Ovary (tissue), 9 donors: Measurements from ENCODE around the gene MAMLD1. TPM values are rescaled to one million over a fixed set of nuclear protein-coding genes. Genes with fewer than 3 reads are reported as not detected.

ENCODE experiments used
- DNase-seq, 5 donors: peaks; one replicate each; pipeline ENCODE4 v3.0.0-alpha.2; 2019 to 2020
- H3K27ac ChIP-seq, 2 donors: fragments of 200-600 bp; one replicate each; pipeline versions ENCODE4 v1.5.1 to v1.8.0; 2019 to 2022
- H3K27me3 ChIP-seq: fragments of 200-600 bp; one replicate; pipeline ENCODE4 v1.8.0; 2022
- H3K36me3 ChIP-seq: fragments of 200-600 bp; sonication (generic); one replicate; pipeline ENCODE4 v1.5.1; 2019
- H3K4me1 ChIP-seq: one replicate; pipeline ENCODE4 v1.8.1; 2013; ENCODE audit warnings: mild to moderate bottlenecking, moderate library complexity; ENCODE audit not compliant: insufficient read depth
- H3K4me3 ChIP-seq: fragments of 200-600 bp; sonication (generic); one replicate; pipeline ENCODE4 v1.5.1; 2017
- H3K9me3 ChIP-seq, 2 donors: fragments of 200-600 bp in 1 of 2; sonication (generic) in 1 of 2; one replicate each; pipeline versions ENCODE4 v1.5.1 to v1.8.1; 2013 to 2019; ENCODE audit warnings: mild to moderate bottlenecking in 1 of 2, moderate library complexity in 1 of 2
- EP300 ChIP-seq: sonication (generic); formaldehyde crosslinking; IDR thresholded peaks from one replicate; pipeline ENCODE4 v1.6.1; 2017; ENCODE audit warnings: antibody characterized with exemption
- POLR2A ChIP-seq: fragments of 450-650 bp; IDR thresholded peaks from one replicate; pipeline ENCODE4 v1.6.1; 2017; ENCODE audit warnings: antibody characterized with exemption, mild to moderate bottlenecking, moderate library complexity
- WGBS, 3 donors: extraction: QIAGEN DNeasy Blood & Tissue Kit in 1 of 3; methylation state at CpG; one replicate each; pipeline versions ENCODE4 v1.1.5 to v1.1.7; 2013 to 2017; 5-methylcytosine and 5-hydroxymethylcytosine counted together
- intact Hi-C, 4 donors: fragments of 100-400 bp; cut with DNase I; formaldehyde crosslinking; loops; one replicate each; pipeline versions ENCODE4 v1.11.0 to v1.15.1; 2022 to 2023
- polyA plus RNA-seq, 2 donors: library from polyadenylated mRNA; stranded (reverse); fragments of 200-250 nt in 1 of 2; fragments of 350-450 nt in 1 of 2; fragmentation: Illumina TruSeq in 1 of 2; extraction: RNeasy Lipid Tissue Mini Kit (QIAGEN cat#74804) in 1 of 2; gene quantifications; one replicate each; pipeline ENCODE4 v1.2.3, GENCODE V29; 2013 to 2014
- total RNA-seq, 7 donors: library from RNA; depleted of rRNA in 2 of 7; stranded (reverse); fragments of >200 nt in 2 of 7; fragmentation: NEBNext Ultra II Directional in 3 of 7; extraction: Animal tissue kit (Norgen Biotek cat#: 25700) in 3 of 7; gene quantifications; one replicate each; pipeline versions ENCODE4 v1.1.0 to v1.2.4, GENCODE V29; 2016 to 2023
- TF ChIP-seq, protein P1 (sequence below), 3 donors: fragments of 450-650 bp in 2 of 3; fragments of 200-600 bp in 1 of 3; IDR thresholded peaks; one replicate each; pipeline versions ENCODE4 v1.5.1 to v1.8.0; 2016 to 2022; ENCODE audit warnings: antibody characterized with exemption in 3 of 3, mild to moderate bottlenecking in 1 of 3
- donor health status: DM: no; HTN: no; CAD: no; lungs with moderate emphysema.
- donor health status: DM: no; HTN: no; CAD: no.
- donor health status: Bipolar disorder and iron deficiency.
- donor health status: DM: yes; HTN: yes; CAD: no.
- donor health status: DM: no; HTN: no; CAD: no.
- donor health status: DM: yes; HTN: yes; CAD: no.

MAMLD1 gene
- total and polyA plus RNA-seq, 9 donors: 7.1 to 37.9 (median 20.7) TPM

DNA sequence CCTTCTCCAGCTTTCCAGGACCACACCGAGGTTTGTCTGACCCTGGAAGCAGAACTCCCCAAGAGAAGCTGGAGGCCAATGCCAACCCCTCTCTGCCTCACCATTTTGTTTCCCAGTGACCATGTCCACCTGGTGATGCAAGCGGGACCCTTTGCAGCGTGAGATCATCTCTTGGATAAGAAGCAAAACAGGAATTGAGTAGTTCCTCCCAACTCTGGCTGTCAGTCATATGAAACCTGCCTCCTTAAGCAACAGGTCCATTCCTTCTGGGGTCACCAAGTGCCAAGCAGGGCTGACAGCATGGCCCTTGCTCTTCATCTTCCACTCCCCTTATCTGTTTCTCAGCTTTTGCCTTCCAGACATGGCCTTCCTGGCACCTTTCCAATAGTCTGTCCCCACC is 164.0 kb downstream of the MAMLD1 start:
- H3K27me3 ChIP-seq: no peaks in the 10 kb centered on the region
- H3K4me1 ChIP-seq: peaks cover 3% of the 10 kb centered on the region
- H3K36me3 ChIP-seq: no peaks in the 10 kb centered on the region
- no peak overlapping the region for H3K4me3 ChIP-seq
- intact Hi-C loops: no loop called here
- DNase-seq: no peak
- no peaks in the 10 kb centered on the region for H3K9me3 ChIP-seq
- no peak for TF ChIP-seq EP300
- TF ChIP-seq, protein P1, sequence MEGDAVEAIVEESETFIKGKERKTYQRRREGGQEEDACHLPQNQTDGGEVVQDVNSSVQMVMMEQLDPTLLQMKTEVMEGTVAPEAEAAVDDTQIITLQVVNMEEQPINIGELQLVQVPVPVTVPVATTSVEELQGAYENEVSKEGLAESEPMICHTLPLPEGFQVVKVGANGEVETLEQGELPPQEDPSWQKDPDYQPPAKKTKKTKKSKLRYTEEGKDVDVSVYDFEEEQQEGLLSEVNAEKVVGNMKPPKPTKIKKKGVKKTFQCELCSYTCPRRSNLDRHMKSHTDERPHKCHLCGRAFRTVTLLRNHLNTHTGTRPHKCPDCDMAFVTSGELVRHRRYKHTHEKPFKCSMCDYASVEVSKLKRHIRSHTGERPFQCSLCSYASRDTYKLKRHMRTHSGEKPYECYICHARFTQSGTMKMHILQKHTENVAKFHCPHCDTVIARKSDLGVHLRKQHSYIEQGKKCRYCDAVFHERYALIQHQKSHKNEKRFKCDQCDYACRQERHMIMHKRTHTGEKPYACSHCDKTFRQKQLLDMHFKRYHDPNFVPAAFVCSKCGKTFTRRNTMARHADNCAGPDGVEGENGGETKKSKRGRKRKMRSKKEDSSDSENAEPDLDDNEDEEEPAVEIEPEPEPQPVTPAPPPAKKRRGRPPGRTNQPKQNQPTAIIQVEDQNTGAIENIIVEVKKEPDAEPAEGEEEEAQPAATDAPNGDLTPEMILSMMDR (IDR thresholded peaks at IDR 0.05): no peak
- TF ChIP-seq POLR2A: no peak
- WGBS, 3 donors: 74 to 86% (median 85%) methylated on average over 3 of the region's 3 CpGs
- no peak overlapping the region for H3K27ac ChIP-seq

DNA sequence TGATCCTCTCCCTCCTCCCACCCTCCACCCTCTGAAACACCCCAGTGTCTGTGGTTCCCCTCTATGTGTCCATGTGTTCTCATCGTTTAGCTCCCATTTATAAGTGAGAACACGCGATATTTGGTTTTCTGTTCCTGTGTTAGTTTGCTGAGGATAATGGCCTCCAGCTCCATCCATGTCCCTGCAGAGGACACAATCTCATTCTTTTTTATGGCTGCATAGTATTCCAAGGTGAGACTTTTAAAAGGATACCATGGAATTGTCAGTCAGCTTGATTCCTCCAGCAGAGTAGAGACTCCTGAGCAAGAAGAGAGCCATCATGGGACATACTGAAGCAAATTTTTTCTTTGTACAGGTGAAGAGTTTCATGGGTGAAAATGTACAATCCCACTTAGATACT is 166.5 kb downstream of the MAMLD1 start:
- intact Hi-C loops: no loop called here
- TF ChIP-seq EP300: no peak
- TF ChIP-seq, protein P1 (IDR thresholded peaks at IDR 0.05): no peak
- no peak for TF ChIP-seq POLR2A
- no peak for DNase-seq
- Histone ChIP-seq H3K27me3 (no peaks in the 10 kb centered on the region), H3K4me3 (no peak overlapping the region), H3K36me3 (no peaks in the 10 kb centered on the region), H3K4me1 (peaks cover 3% of the 10 kb centered on the region), H3K27ac (no peak overlapping the region), H3K9me3 (no peaks in the 10 kb centered on the region)
- 88 to 95% (median 89%) methylated on average over 3 of the region's 3 CpGs for WGBS, 3 donors

DNA sequence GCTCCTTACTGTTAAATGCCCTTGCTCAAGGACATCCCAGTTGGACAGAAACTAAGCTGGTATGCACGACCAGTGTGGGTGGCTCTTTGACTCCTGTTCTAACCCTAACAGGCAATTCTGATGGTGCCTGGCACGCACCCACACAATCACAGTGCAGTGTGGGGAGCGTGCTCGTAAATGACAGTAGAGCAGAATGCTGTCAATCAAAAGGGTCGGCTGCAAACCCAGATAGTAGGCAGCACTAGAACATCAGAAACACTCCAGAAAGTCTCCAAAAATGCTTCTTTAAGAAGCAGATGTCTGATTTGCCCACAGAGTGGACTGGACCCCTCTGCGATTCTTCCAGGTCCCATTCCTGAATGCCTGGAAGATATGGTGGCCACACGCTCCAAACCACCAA is 167.7 kb downstream of the MAMLD1 start:
- intact Hi-C loops: no loop called here
- 77 to 87% (median 80%) methylated on average over 7 of the region's 7 CpGs for WGBS, 3 donors

DNA sequence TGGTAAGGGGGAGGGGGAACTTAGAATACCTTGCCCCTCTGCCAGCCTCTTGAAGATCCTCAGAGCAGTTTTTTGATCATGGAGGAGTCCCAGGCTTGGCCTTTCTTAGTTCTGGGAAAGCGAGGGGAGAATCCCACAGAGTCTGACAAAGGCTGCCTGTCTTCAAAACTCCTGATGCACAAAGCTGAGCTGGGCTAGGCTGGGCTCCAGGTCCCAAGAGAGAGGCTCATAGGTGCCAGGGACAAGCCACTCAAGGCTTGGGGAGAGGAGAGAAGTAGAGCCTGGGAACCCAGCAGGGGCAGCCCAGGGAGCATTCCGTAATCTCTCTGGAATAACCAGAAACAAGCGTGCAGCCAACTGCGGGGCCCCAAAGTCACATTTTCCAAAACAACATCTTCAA is 168.3 kb downstream of the MAMLD1 start:
- TF ChIP-seq, protein P1 (IDR thresholded peaks at IDR 0.05): no peak
- TF ChIP-seq EP300 (no peak), POLR2A (no peak)
- H3K4me1 ChIP-seq: peaks cover 3% of the 10 kb centered on the region
- no peaks in the 10 kb centered on the region for H3K9me3 ChIP-seq
- H3K27me3 ChIP-seq: no peaks in the 10 kb centered on the region
- no peak overlapping the region for H3K4me3 ChIP-seq
- H3K36me3 ChIP-seq: no peaks in the 10 kb centered on the region
- 48 to 64% (median 61%) methylated on average over 4 of the region's 4 CpGs for WGBS, 3 donors
- intact Hi-C loops: no loop called here
- DNase-seq: no peak
- H3K27ac ChIP-seq: no peak overlapping the region

More for the DNA sequence above, 167.7 kb downstream of the MAMLD1 start:
- TF ChIP-seq, protein P1 (IDR thresholded peaks at IDR 0.05): no peak
- TF ChIP-seq EP300: no peak
- TF ChIP-seq POLR2A: no peak
- H3K36me3 ChIP-seq: no peaks in the 10 kb centered on the region
- H3K27me3 ChIP-seq: no peaks in the 10 kb centered on the region
- no peak overlapping the region for H3K4me3 ChIP-seq
- peaks cover 3% of the 10 kb centered on the region for H3K4me1 ChIP-seq
- no peak for DNase-seq
- H3K9me3 ChIP-seq: no peaks in the 10 kb centered on the region
- H3K27ac ChIP-seq: no peak overlapping the region

DNA sequence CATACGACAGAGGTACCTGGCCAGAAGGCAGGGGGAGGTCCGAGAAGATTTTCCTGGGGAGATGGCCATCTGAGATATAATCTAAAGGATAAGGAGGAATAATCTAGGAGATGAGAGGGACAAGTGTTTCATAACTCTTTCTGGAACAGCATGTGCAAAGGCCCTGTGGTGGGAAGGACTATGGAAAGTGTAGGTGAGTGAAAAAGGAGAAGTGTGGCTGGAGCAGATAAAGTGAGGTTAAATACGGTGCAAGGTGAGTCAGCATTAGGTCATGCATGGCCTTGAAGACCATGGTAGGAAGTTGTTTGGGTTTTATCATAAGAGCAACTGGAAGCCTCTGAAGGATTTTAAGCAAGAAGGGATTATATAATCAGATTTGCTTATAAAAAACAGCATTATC is 170.7 kb downstream of the MAMLD1 start:
- DNase-seq: no peak
- Histone ChIP-seq H3K36me3 (no peaks in the 10 kb centered on the region), H3K9me3 (no peaks in the 10 kb centered on the region), H3K27ac (no peak overlapping the region), H3K27me3 (no peaks in the 10 kb centered on the region), H3K4me1 (no peaks in the 10 kb centered on the region), H3K4me3 (no peak overlapping the region)
- no peak for TF ChIP-seq EP300
- TF ChIP-seq, protein P1 (IDR thresholded peaks at IDR 0.05): no peak
- TF ChIP-seq POLR2A: no peak
- WGBS, 3 donors: 62 to 74% (median 71%) methylated on average over 3 of the region's 3 CpGs
- intact Hi-C loops: no loop called here
